ENCODE measurements around the gene LCT. TPM values are rescaled to one million over a fixed set of nuclear protein-coding genes. Genes with fewer than 3 reads are reported as not detected.

The LCT gene
- total RNA-seq, 2 donors from 2014 or later = 0.11 TPM

- Histone ChIP-seq H3K4me3 (ENCODE audit: low read length) (no peak overlapping the region), H3K9ac (ENCODE audit: extremely low read depth, low read length, poor library complexity, severe bottlenecking) (no peak overlapping the region), H3K27ac (ENCODE audit: low read depth, low read length) (no peak overlapping the region), H3K36me3 (ENCODE audit: control insufficient read depth, insufficient read depth, low read length) (peaks cover 89% of the 10 kb centered on the region), H3K9me3 (ENCODE audit: control insufficient read depth, low read length) (peaks cover 4% of the 10 kb centered on the region), H3K27me3 (ENCODE audit: control insufficient read depth, insufficient read depth, low read length, poor library complexity, severe bottlenecking) (no peaks in the 10 kb centered on the region), H3K4me1 (ENCODE audit: control insufficient read depth, insufficient read depth, low read length) (no peaks in the 10 kb centered on the region)
- H3K27ac Mint-ChIP-seq = no peak overlapping the region
- H3K4me3 Mint-ChIP-seq = no peak overlapping the region
- no peak for DNase-seq
- no peak for TF ChIP-seq CTCF (conservative IDR thresholded peaks at IDR 0.05)
- H3K4me1 Mint-ChIP-seq = no peaks in the 10 kb centered on the region
- 40 to 100% methylated on average over 1 to 2 of the region's 2 CpGs for WGBS, 2 experiments (ENCODE audit: insufficient coverage in 1 of 2, insufficient read length in 1 of 2)
- H3K27me3 Mint-ChIP-seq (ENCODE audit: insufficient read depth) = no peaks in the 10 kb centered on the region
- peaks cover 80% of the 10 kb centered on the region for H3K36me3 Mint-ChIP-seq (ENCODE audit: low read depth)
- no peaks in the 10 kb centered on the region for H3K9me3 Mint-ChIP-seq
Measured at GRCh38 chr2:135775420-135775819, 61.6 kb downstream of the LCT start.

GRCh38 chr2:135773917-135774316, 63.1 kb downstream of the LCT start:
- Mint-ChIP-seq H3K4me1 (no peaks in the 10 kb centered on the region), H3K4me3 (no peak overlapping the region), H3K27me3 (ENCODE audit: insufficient read depth) (no peaks in the 10 kb centered on the region), H3K36me3 (ENCODE audit: low read depth) (peaks cover 83% of the 10 kb centered on the region), H3K9me3 (no peaks in the 10 kb centered on the region), H3K27ac (no peak overlapping the region)
- no peak for TF ChIP-seq CTCF (conservative IDR thresholded peaks at IDR 0.05)
- H3K36me3 ChIP-seq (ENCODE audit: control insufficient read depth, insufficient read depth, low read length) = peaks cover 91% of the 10 kb centered on the region
- no peak for DNase-seq
- no peak overlapping the region for H3K27ac ChIP-seq (ENCODE audit: low read depth, low read length)
- H3K27me3 ChIP-seq (ENCODE audit: control insufficient read depth, insufficient read depth, low read length, poor library complexity, severe bottlenecking) = no peaks in the 10 kb centered on the region
- H3K9ac ChIP-seq (ENCODE audit: extremely low read depth, low read length, poor library complexity, severe bottlenecking) = no peak overlapping the region
- peaks cover 4% of the 10 kb centered on the region for H3K9me3 ChIP-seq (ENCODE audit: control insufficient read depth, low read length)
- H3K4me3 ChIP-seq (ENCODE audit: low read length) = no peak overlapping the region
- no peaks in the 10 kb centered on the region for H3K4me1 ChIP-seq (ENCODE audit: control insufficient read depth, insufficient read depth, low read length)

- no peak for TF ChIP-seq CTCF (conservative IDR thresholded peaks at IDR 0.05)
Measured at GRCh38 chr2:135773319-135773718, 63.7 kb downstream of the LCT start.

More at GRCh38 chr2:135773319-135773718, 63.7 kb downstream of the LCT start:
- Mint-ChIP-seq H3K36me3 (ENCODE audit: low read depth) (peaks cover 84% of the 10 kb centered on the region), H3K4me1 (no peaks in the 10 kb centered on the region), H3K27ac (no peak overlapping the region), H3K4me3 (no peak overlapping the region), H3K27me3 (ENCODE audit: insufficient read depth) (no peaks in the 10 kb centered on the region), H3K9me3 (no peaks in the 10 kb centered on the region)
- H3K4me1 ChIP-seq (ENCODE audit: control insufficient read depth, insufficient read depth, low read length) = no peaks in the 10 kb centered on the region
- H3K27me3 ChIP-seq (ENCODE audit: control insufficient read depth, insufficient read depth, low read length, poor library complexity, severe bottlenecking) = no peaks in the 10 kb centered on the region
- H3K9me3 ChIP-seq (ENCODE audit: control insufficient read depth, low read length) = peaks cover 4% of the 10 kb centered on the region
- H3K27ac ChIP-seq (ENCODE audit: low read depth, low read length) = no peak overlapping the region
- no peak overlapping the region for H3K4me3 ChIP-seq (ENCODE audit: low read length)
- H3K9ac ChIP-seq (ENCODE audit: extremely low read depth, low read length, poor library complexity, severe bottlenecking) = no peak overlapping the region
- no peak for DNase-seq
- H3K36me3 ChIP-seq (ENCODE audit: control insufficient read depth, insufficient read depth, low read length) = peaks cover 89% of the 10 kb centered on the region
- WGBS, 2 experiments (ENCODE audit: insufficient coverage in 1 of 2, insufficient read length in 1 of 2) = 95 to 100% methylated on average over 1 to 2 of the region's 2 CpGs

All from endodermal cell (in vitro differentiated cells).